Liver (tissue), 9 donors: Measurements from ENCODE around the gene YY1. TPM values are rescaled to one million over a fixed set of nuclear protein-coding genes. Genes with fewer than 3 reads are reported as not detected.

Experiments
- DNase-seq: peaks from one replicate; pipeline ENCODE4 v3.0.0-alpha.2; 2017; ENCODE audit warnings: low spot score
- H3K27ac ChIP-seq, 2 donors: one replicate each; pipeline ENCODE4 v1.7.0; 2013; ENCODE audit warnings: inconsistent platforms in 2 of 2, low read length in 2 of 2, control low read depth in 1 of 2, low read depth in 1 of 2, mild to moderate bottlenecking in 1 of 2
- H3K27me3 ChIP-seq, 4 donors: one replicate each; pipeline versions ENCODE4 v1.6.1 to v1.7.0; 2013; ENCODE audit warnings: low read length in 3 of 4, inconsistent platforms in 1 of 4, mild to moderate bottlenecking in 1 of 4, moderate library complexity in 1 of 4; ENCODE audit not compliant: control insufficient read depth in 4 of 4, insufficient read depth in 4 of 4
- H3K36me3 ChIP-seq, 4 donors: one replicate each; pipeline versions ENCODE4 v1.6.1 to v1.7.0; 2013; ENCODE audit warnings: low read length in 3 of 4, mild to moderate bottlenecking in 3 of 4, low read depth in 1 of 4, moderate library complexity in 1 of 4; ENCODE audit not compliant: control insufficient read depth in 4 of 4, insufficient read depth in 3 of 4
- H3K4me1 ChIP-seq, 4 donors: one replicate each; pipeline versions ENCODE4 v1.6.1 to v1.7.0; 2013; ENCODE audit warnings: low read length in 3 of 4, mild to moderate bottlenecking in 3 of 4, moderate library complexity in 1 of 4; ENCODE audit not compliant: control insufficient read depth in 4 of 4, insufficient read depth in 4 of 4
- H3K4me3 ChIP-seq, 3 donors: one replicate each; pipeline versions ENCODE4 v1.6.1 to v1.7.0; 2013; ENCODE audit warnings: low read length in 3 of 3, control low read depth in 1 of 3, low read depth in 1 of 3, mild to moderate bottlenecking in 1 of 3
- H3K9ac ChIP-seq, 2 donors: one replicate each; pipeline ENCODE4 v1.7.0; 2013; ENCODE audit warnings: low read length in 2 of 2, mild to moderate bottlenecking in 2 of 2, moderate library complexity in 2 of 2, control low read depth in 1 of 2, low read depth in 1 of 2
- H3K9me3 ChIP-seq, 4 donors: one replicate each; pipeline versions ENCODE4 v1.6.1 to v1.7.0; 2013; ENCODE audit warnings: low read length in 3 of 4; ENCODE audit not compliant: control insufficient read depth in 4 of 4
- EGR1 ChIP-seq, 2 donors: IDR thresholded peaks; 2 replicates each; pipeline ENCODE4 v1.6.1; 2016 to 2018; ENCODE audit warnings: antibody characterized with exemption in 2 of 2, low read depth in 2 of 2
- FOXA1 ChIP-seq: IDR thresholded peaks from 2 replicates; pipeline ENCODE4 v1.6.1; 2016; ENCODE audit warnings: antibody characterized with exemption
- FOXA2 ChIP-seq: IDR thresholded peaks from 2 replicates; pipeline ENCODE4 v1.6.1; 2016; ENCODE audit warnings: antibody characterized with exemption
- GABPA ChIP-seq, 2 donors: IDR thresholded peaks in 1 of 2; conservative IDR thresholded peaks in 1 of 2; 2 replicates each; pipeline ENCODE4 v1.6.1; 2016; ENCODE audit warnings: antibody characterized with exemption in 2 of 2, mild to moderate bottlenecking in 1 of 2, moderate library complexity in 1 of 2
- HNF4A ChIP-seq, 2 donors: conservative IDR thresholded peaks; 2 replicates each; pipeline ENCODE4 v1.6.1; 2016; ENCODE audit warnings: antibody characterized with exemption in 2 of 2, mild to moderate bottlenecking in 2 of 2
- HNF4G ChIP-seq: IDR thresholded peaks from 2 replicates; pipeline ENCODE4 v1.6.1; 2016; ENCODE audit warnings: antibody characterized with exemption
- JUND ChIP-seq, 2 donors: IDR thresholded peaks; 2 replicates each; pipeline ENCODE4 v1.6.1; 2016; ENCODE audit warnings: antibody characterized with exemption in 2 of 2
- NR2F2 ChIP-seq: IDR thresholded peaks from 2 replicates; pipeline ENCODE4 v1.6.1; 2016; ENCODE audit warnings: antibody characterized with exemption
- RAD21 ChIP-seq, 2 donors: IDR thresholded peaks; 2 replicates each; pipeline ENCODE4 v1.6.1; 2016; ENCODE audit warnings: antibody characterized with exemption in 2 of 2, mild to moderate bottlenecking in 2 of 2
- REST ChIP-seq: IDR thresholded peaks from 2 replicates; pipeline ENCODE4 v1.6.1; 2016; ENCODE audit warnings: antibody characterized with exemption, mild to moderate bottlenecking
- RXRA ChIP-seq, 2 donors: IDR thresholded peaks; 2 replicates each; pipeline ENCODE4 v1.6.1; 2017 to 2018; ENCODE audit warnings: antibody characterized with exemption in 2 of 2, mild to moderate bottlenecking in 1 of 2
- SP1 ChIP-seq: IDR thresholded peaks from 2 replicates; pipeline ENCODE4 v1.6.1; 2018; ENCODE audit warnings: antibody characterized with exemption, mild to moderate bottlenecking
- TAF1 ChIP-seq: conservative IDR thresholded peaks from 2 replicates; pipeline ENCODE4 v1.6.1; 2016; ENCODE audit warnings: antibody characterized with exemption, mild to moderate bottlenecking
- YY1 ChIP-seq: IDR thresholded peaks from 2 replicates; pipeline ENCODE4 v1.6.1; 2016; ENCODE audit warnings: antibody characterized with exemption, mild to moderate bottlenecking
- ZBTB33 ChIP-seq: IDR thresholded peaks from 2 replicates; pipeline ENCODE4 v1.6.1; 2016; ENCODE audit warnings: antibody characterized with exemption
- WGBS: extraction: QIAGEN DNeasy Blood & Tissue Kit; methylation state at CpG from one replicate; pipeline ENCODE4 v1.1.7; 2013; 5-methylcytosine and 5-hydroxymethylcytosine counted together
- polyA plus RNA-seq, 2 donors: library from polyadenylated mRNA; stranded (reverse) in 1 of 2; unstranded in 1 of 2; fragments of 200-250 nt in 1 of 2; fragments of >200 nt in 1 of 2; fragmentation: Nextera tagmentation in 1 of 2; extraction: Ambion mirVana in 1 of 2; gene quantifications; one replicate each; pipeline versions ENCODE4 v1.2.1 to v1.2.3, GENCODE V29; 2013 to 2015
- total RNA-seq, 2 donors: library from RNA; depleted of rRNA; stranded (reverse); fragments of >200 nt; gene quantifications; one replicate each; pipeline ENCODE4 v1.2.3, GENCODE V29; 2014
- TF ChIP-seq, protein P1 (sequence below): IDR thresholded peaks from 2 replicates; pipeline ENCODE4 v1.6.1; 2016; ENCODE audit warnings: antibody characterized with exemption
- TF ChIP-seq, protein P2 (sequence below): fragments of 150-350 bp; IDR thresholded peaks from 2 replicates; pipeline ENCODE4 v1.5.1; 2017; ENCODE audit warnings: improper control_type of control experiment, low read depth, low read length; ENCODE audit not compliant: missing input control
- donor health status: healthy.
- donor health status: healthy.
- donor health status: healthy.
- donor health status: healthy.
- donor health status: healthy.

The YY1 gene
- total and polyA plus RNA-seq, 4 donors = 15.8 to 37.4 (median 28.8) TPM

GRCh38 chr14:100330007-100330344 lies 91.0 kb downstream of the YY1 start:
- Histone ChIP-seq H3K4me1 (peaks cover 4 to 38% (median 26%) of the 10 kb centered on the region in 4 donors), H3K27ac (no peak overlapping the region), H3K27me3 (no peaks in the 10 kb centered on the region), H3K4me3 (no peak overlapping the region), H3K36me3 (peaks cover 10 to 21% (median 12%) of the 10 kb centered on the region in 4 donors), H3K9me3 (no peaks in the 10 kb centered on the region), H3K9ac (no peak overlapping the region)
- TF ChIP-seq NR2F2 = no peak
- TF ChIP-seq FOXA1 = no peak
- no peak for TF ChIP-seq SP1
- TF ChIP-seq RAD21 (IDR thresholded peaks at IDR 0.05) = no peak
- no peak for TF ChIP-seq EGR1 (IDR thresholded peaks at IDR 0.05; ENCODE audit: low read depth in 2 of 2)
- no peak for TF ChIP-seq REST
- peak; percentile 26 for DNase-seq
- WGBS = 85% methylated on average over 11 of the region's 11 CpGs

GRCh38 chr14:100330388-100330931 lies 91.5 kb downstream of the YY1 start:
- no peak overlapping the region for H3K4me3 ChIP-seq
- H3K9me3 ChIP-seq = no peaks in the 10 kb centered on the region
- WGBS = 85% methylated on average over 13 of the region's 13 CpGs
- H3K9ac ChIP-seq = no peak overlapping the region
- H3K36me3 ChIP-seq = peaks cover 10 to 21% (median 12%) of the 10 kb centered on the region in 4 donors
- H3K27ac ChIP-seq = peak overlapping the region in 1 of 2 donors; percentile 52
- DNase-seq = peak; percentile 32
- no peaks in the 10 kb centered on the region for H3K27me3 ChIP-seq
- TF ChIP-seq FOXA1 (no peak), RXRA (IDR thresholded peaks at IDR 0.05) (no peak), GABPA (IDR thresholded peaks at IDR 0.05 in 1 of 2, conservative IDR thresholded peaks at IDR 0.05 in 1 of 2) (no peak), YY1 (no peak), FOXA2 (no peak), EGR1 (IDR thresholded peaks at IDR 0.05; ENCODE audit: low read depth in 2 of 2) (no peak), REST (no peak), NR2F2 (no peak), SP1 (no peak), HNF4A (conservative IDR thresholded peaks at IDR 0.05) (no peak), ZBTB33 (no peak), HNF4G (no peak), RAD21 (IDR thresholded peaks at IDR 0.05) (no peak), JUND (IDR thresholded peaks at IDR 0.05) (no peak), TAF1 (no peak)
- TF ChIP-seq, protein P1, sequence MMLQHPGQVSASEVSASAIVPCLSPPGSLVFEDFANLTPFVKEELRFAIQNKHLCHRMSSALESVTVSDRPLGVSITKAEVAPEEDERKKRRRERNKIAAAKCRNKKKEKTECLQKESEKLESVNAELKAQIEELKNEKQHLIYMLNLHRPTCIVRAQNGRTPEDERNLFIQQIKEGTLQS = no peak
- TF ChIP-seq, protein P2, sequence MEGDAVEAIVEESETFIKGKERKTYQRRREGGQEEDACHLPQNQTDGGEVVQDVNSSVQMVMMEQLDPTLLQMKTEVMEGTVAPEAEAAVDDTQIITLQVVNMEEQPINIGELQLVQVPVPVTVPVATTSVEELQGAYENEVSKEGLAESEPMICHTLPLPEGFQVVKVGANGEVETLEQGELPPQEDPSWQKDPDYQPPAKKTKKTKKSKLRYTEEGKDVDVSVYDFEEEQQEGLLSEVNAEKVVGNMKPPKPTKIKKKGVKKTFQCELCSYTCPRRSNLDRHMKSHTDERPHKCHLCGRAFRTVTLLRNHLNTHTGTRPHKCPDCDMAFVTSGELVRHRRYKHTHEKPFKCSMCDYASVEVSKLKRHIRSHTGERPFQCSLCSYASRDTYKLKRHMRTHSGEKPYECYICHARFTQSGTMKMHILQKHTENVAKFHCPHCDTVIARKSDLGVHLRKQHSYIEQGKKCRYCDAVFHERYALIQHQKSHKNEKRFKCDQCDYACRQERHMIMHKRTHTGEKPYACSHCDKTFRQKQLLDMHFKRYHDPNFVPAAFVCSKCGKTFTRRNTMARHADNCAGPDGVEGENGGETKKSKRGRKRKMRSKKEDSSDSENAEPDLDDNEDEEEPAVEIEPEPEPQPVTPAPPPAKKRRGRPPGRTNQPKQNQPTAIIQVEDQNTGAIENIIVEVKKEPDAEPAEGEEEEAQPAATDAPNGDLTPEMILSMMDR = no peak
- H3K4me1 ChIP-seq = peaks cover 4 to 37% (median 26%) of the 10 kb centered on the region in 4 donors
